HepG2 (cell line): ENCODE results near the gene PRXL2B. TPM values are rescaled to one million over a fixed set of nuclear protein-coding genes. Genes with fewer than 3 reads are reported as not detected.
A peak's percentile ranks its signal among the peaks of the same experiment; 100 is the strongest.

Experiments used
- GATAD2A ChIP-seq: IDR thresholded peaks from 2 replicates; pipeline ENCODE4 v1.6.1; 2016
- NCOA1 ChIP-seq: sonication (generic); formaldehyde crosslinking; IDR thresholded peaks from 2 replicates; pipeline ENCODE4 v1.9.0; 2021; ENCODE audit warnings: missing genetic modification reagents
- NFKBIZ ChIP-seq: IDR thresholded peaks from 2 replicates; pipeline ENCODE4 v1.6.1; 2018; ENCODE audit warnings: missing genetic modification reagents, missing compliant biosample characterization
- PAF1 ChIP-seq: IDR thresholded peaks from 2 replicates; pipeline ENCODE4 v1.6.1; 2016; ENCODE audit warnings: missing genetic modification reagents, missing compliant biosample characterization
- SOX6 ChIP-seq, 2 experiments: fragments of 450-650 bp in 1 of 2; sonication (generic) in 1 of 2; formaldehyde crosslinking in 1 of 2; IDR thresholded peaks; 2 replicates each; pipeline versions ENCODE4 v1.4.0 to v1.6.1; 2017 to 2020; ENCODE audit warnings: antibody characterized with exemption in 1 of 2, mild to moderate bottlenecking in 1 of 2, missing genetic modification reagents in 1 of 2
- TAF1 ChIP-seq: sonication (generic); formaldehyde crosslinking; IDR thresholded peaks from 2 replicates; pipeline ENCODE4 v1.4.0; 2020; ENCODE audit warnings: missing genetic modification reagents
- ZMYM3 ChIP-seq: sonication (generic); formaldehyde crosslinking; IDR thresholded peaks from 2 replicates; pipeline ENCODE4 v1.5.1; 2020; ENCODE audit warnings: mild to moderate bottlenecking, missing genetic modification reagents
- ZNF101 ChIP-seq: sonication (generic); formaldehyde crosslinking; IDR thresholded peaks from 2 replicates; pipeline ENCODE4 v1.4.0; 2020; ENCODE audit warnings: mild to moderate bottlenecking, low read depth, missing genetic modification reagents, borderline replicate concordance
- ZNF12 ChIP-seq: sonication (generic); formaldehyde crosslinking; IDR thresholded peaks from 2 replicates; pipeline ENCODE4 v1.5.0; 2020; ENCODE audit warnings: missing genetic modification reagents
- ZNF562 ChIP-seq: sonication (generic); formaldehyde crosslinking; IDR thresholded peaks from 2 replicates; pipeline ENCODE4 v1.8.0; 2022; ENCODE audit warnings: missing genetic modification reagents, borderline replicate concordance
- ZNF567 ChIP-seq: sonication (generic); formaldehyde crosslinking; IDR thresholded peaks from 2 replicates; pipeline ENCODE4 v1.8.1; 2023; ENCODE audit warnings: mild to moderate bottlenecking, missing genetic modification reagents, borderline replicate concordance
- ZNF572 ChIP-seq: sonication (generic); formaldehyde crosslinking; IDR thresholded peaks from 2 replicates; pipeline ENCODE4 v1.5.1; 2020; ENCODE audit warnings: mild to moderate bottlenecking, missing genetic modification reagents
- ZSCAN30 ChIP-seq: sonication (generic); formaldehyde crosslinking; IDR thresholded peaks from 2 replicates; pipeline ENCODE4 v1.5.0; 2020; ENCODE audit warnings: mild to moderate bottlenecking, missing genetic modification reagents
- polyA plus RNA-seq, 8 experiments: library from polyadenylated mRNA; depleted of rRNA in 3 of 8; stranded (reverse) in 7 of 8; unstranded in 1 of 8; fragments of >200 nt; fragmentation: Illumina TruSeq in 4 of 8; extraction: Trizol in 4 of 8; gene quantifications; 2 replicates each; pipeline versions ENCODE4 v1.2.1 to v1.2.3, GENCODE V29; 2011 to 2016; ENCODE audit warnings: low read depth in 4 of 8, missing spikeins in 1 of 8, mixed read lengths in 1 of 8; ENCODE audit not compliant: insufficient read depth in 1 of 8
- total RNA-seq, 5 experiments: library from RNA; depleted of rRNA; stranded (reverse); fragments of >200 nt; fragmentation: Illumina TruSeq; extraction: Trizol; gene quantifications; 2 replicates each; pipeline ENCODE4 v1.2.3, GENCODE V29; 2016; ENCODE audit warnings: low read depth in 1 of 5
- TF ChIP-seq, protein P1 (sequence below): sonication (generic); formaldehyde crosslinking; IDR thresholded peaks from 2 replicates; pipeline ENCODE4 v1.5.0; 2020; ENCODE audit warnings: mild to moderate bottlenecking, missing genetic modification reagents, borderline replicate concordance
- TF ChIP-seq, protein P2 (sequence below): IDR thresholded peaks from 2 replicates; pipeline ENCODE4 v1.6.1; 2016; ENCODE audit warnings: low read depth, control low read depth
- TF ChIP-seq, protein P3 (sequence below): sonication (generic); formaldehyde crosslinking; IDR thresholded peaks from 2 replicates; pipeline ENCODE4 v1.4.0; 2020; ENCODE audit warnings: mild to moderate bottlenecking, missing genetic modification reagents, borderline replicate concordance
- TF ChIP-seq, protein P4 (sequence below): sonication (generic); formaldehyde crosslinking; IDR thresholded peaks from 2 replicates; pipeline ENCODE4 v1.9.0; 2021; ENCODE audit warnings: missing genetic modification reagents, mild to moderate bottlenecking, borderline replicate concordance

The PRXL2B gene
- total and polyA plus RNA-seq, 2 of the 13 experiments (the other 11 are each of a cell fraction or from before 2014, with no cell fraction given): 16.8 to 22.1 TPM

DNA sequence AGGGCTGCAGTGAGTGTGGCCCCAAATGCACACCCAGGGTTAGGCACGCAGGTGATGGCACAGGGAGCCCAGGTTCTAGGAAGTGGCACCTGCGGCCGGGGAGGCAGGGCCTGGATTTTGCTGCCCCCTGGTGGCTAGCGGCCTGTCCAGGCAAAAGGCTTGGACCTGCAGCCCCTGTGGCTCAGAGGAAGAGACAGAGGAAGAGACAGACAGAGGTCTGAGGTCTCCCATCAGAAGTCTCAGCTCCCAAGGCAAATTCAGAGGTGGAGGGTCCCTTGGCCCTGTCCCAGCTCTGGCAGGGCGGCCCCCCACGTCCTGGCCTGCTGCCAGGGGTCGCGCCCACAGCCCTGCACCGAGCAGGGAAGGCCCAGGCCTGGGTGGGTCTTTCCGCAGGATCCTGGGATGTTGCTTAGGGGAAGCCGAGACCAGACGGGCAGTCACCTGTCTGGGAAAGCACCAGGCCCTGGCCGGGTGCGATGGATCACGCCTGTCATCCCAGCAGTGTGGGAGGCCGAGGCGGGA lies 38.4 kb upstream of the PRXL2B start (continued):
- TF ChIP-seq, protein P1, sequence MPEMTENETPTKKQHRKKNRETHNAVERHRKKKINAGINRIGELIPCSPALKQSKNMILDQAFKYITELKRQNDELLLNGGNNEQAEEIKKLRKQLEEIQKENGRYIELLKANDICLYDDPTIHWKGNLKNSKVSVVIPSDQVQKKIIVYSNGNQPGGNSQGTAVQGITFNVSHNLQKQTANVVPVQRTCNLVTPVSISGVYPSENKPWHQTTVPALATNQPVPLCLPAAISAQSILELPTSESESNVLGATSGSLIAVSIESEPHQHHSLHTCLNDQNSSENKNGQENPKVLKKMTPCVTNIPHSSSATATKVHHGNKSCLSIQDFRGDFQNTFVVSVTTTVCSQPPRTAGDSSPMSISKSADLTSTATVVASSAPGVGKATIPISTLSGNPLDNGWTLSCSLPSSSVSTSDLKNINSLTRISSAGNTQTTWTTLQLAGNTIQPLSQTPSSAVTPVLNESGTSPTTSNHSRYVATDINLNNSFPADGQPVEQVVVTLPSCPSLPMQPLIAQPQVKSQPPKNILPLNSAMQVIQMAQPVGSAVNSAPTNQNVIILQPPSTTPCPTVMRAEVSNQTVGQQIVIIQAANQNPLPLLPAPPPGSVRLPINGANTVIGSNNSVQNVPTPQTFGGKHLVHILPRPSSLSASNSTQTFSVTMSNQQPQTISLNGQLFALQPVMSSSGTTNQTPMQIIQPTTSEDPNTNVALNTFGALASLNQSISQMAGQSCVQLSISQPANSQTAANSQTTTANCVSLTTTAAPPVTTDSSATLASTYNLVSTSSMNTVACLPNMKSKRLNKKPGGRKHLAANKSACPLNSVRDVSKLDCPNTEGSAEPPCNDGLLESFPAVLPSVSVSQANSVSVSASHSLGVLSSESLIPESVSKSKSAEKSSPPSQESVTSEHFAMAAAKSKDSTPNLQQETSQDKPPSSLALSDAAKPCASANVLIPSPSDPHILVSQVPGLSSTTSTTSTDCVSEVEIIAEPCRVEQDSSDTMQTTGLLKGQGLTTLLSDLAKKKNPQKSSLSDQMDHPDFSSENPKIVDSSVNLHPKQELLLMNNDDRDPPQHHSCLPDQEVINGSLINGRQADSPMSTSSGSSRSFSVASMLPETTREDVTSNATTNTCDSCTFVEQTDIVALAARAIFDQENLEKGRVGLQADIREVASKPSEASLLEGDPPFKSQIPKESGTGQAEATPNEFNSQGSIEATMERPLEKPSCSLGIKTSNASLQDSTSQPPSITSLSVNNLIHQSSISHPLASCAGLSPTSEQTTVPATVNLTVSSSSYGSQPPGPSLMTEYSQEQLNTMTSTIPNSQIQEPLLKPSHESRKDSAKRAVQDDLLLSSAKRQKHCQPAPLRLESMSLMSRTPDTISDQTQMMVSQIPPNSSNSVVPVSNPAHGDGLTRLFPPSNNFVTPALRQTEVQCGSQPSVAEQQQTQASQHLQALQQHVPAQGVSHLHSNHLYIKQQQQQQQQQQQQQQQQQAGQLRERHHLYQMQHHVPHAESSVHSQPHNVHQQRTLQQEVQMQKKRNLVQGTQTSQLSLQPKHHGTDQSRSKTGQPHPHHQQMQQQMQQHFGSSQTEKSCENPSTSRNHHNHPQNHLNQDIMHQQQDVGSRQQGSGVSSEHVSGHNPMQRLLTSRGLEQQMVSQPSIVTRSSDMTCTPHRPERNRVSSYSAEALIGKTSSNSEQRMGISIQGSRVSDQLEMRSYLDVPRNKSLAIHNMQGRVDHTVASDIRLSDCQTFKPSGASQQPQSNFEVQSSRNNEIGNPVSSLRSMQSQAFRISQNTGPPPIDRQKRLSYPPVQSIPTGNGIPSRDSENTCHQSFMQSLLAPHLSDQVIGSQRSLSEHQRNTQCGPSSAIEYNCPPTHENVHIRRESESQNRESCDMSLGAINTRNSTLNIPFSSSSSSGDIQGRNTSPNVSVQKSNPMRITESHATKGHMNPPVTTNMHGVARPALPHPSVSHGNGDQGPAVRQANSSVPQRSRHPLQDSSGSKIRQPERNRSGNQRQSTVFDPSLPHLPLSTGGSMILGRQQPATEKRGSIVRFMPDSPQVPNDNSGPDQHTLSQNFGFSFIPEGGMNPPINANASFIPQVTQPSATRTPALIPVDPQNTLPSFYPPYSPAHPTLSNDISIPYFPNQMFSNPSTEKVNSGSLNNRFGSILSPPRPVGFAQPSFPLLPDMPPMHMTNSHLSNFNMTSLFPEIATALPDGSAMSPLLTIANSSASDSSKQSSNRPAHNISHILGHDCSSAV (CRISPR knock-in tag): 0 out of 2 replicates have a peak, but pooled peaks have one; percentile 11
- TF ChIP-seq, protein P2, sequence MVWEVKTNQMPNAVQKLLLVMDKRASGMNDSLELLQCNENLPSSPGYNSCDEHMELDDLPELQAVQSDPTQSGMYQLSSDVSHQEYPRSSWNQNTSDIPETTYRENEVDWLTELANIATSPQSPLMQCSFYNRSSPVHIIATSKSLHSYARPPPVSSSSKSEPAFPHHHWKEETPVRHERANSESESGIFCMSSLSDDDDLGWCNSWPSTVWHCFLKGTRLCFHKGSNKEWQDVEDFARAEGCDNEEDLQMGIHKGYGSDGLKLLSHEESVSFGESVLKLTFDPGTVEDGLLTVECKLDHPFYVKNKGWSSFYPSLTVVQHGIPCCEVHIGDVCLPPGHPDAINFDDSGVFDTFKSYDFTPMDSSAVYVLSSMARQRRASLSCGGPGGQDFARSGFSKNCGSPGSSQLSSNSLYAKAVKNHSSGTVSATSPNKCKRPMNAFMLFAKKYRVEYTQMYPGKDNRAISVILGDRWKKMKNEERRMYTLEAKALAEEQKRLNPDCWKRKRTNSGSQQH (CRISPR knock-in tag): peak; percentile 60; the same call in 1 of the 2 replicates
- TF ChIP-seq SOX6 (IDR thresholded peaks at IDR 0.05): no peak
- TF ChIP-seq SOX6 (CRISPR knock-in tag; IDR thresholded peaks at IDR 0.05): no peak
- TF ChIP-seq ZNF101 (CRISPR knock-in tag): no peak
- TF ChIP-seq NFKBIZ (CRISPR knock-in tag): 0 out of 2 replicates have a peak, but pooled peaks have one; percentile 19
- no peak for TF ChIP-seq ZSCAN30
- TF ChIP-seq ZNF567 (CRISPR knock-in tag): no peak
- TF ChIP-seq, protein P3, sequence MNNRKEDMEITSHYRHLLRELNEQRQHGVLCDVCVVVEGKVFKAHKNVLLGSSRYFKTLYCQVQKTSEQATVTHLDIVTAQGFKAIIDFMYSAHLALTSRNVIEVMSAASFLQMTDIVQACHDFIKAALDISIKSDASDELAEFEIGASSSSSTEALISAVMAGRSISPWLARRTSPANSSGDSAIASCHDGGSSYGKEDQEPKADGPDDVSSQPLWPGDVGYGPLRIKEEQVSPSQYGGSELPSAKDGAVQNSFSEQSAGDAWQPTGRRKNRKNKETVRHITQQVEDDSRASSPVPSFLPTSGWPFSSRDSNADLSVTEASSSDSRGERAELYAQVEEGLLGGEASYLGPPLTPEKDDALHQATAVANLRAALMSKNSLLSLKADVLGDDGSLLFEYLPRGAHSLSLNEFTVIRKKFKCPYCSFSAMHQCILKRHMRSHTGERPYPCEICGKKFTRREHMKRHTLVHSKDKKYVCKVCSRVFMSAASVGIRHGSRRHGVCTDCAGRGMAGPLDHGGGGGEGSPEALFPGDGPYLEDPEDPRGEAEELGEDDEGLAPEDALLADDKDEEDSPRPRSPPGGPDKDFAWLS (CRISPR knock-in tag): no peak; the same call in 1 of the 2 replicates
- TF ChIP-seq, protein P4, sequence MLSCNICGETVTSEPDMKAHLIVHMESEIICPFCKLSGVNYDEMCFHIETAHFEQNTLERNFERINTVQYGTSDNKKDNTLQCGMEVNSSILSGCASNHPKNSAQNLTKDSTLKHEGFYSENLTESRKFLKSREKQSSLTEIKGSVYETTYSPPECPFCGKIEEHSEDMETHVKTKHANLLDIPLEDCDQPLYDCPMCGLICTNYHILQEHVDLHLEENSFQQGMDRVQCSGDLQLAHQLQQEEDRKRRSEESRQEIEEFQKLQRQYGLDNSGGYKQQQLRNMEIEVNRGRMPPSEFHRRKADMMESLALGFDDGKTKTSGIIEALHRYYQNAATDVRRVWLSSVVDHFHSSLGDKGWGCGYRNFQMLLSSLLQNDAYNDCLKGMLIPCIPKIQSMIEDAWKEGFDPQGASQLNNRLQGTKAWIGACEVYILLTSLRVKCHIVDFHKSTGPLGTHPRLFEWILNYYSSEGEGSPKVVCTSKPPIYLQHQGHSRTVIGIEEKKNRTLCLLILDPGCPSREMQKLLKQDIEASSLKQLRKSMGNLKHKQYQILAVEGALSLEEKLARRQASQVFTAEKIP (CRISPR knock-in tag): no peak
- no peak for TF ChIP-seq ZNF12 (CRISPR knock-in tag)
- no peak for TF ChIP-seq PAF1 (CRISPR knock-in tag)
- TF ChIP-seq GATAD2A (CRISPR knock-in tag): 0 out of 2 replicates have a peak, but pooled peaks have one; percentile 42
- no peak for TF ChIP-seq ZNF562 (CRISPR knock-in tag)
- TF ChIP-seq ZMYM3: no peak
- no peak for TF ChIP-seq TAF1 (CRISPR knock-in tag)
- TF ChIP-seq ZNF572: 0 out of 2 replicates have a peak, but pooled peaks have one; percentile 57
- no peak for TF ChIP-seq NCOA1
